ENCODE results near the gene WDR64.

GRCh38 chr1:241675983-241676382, 23.9 kb downstream of the WDR64 start:
- TF ChIP-seq CTCF (IDR thresholded peaks at IDR 0.05), result no peak
- TF ChIP-seq POLR2A (IDR thresholded peaks at IDR 0.05), result no peak

Measured in heart left ventricle (tissue), 13 donors.